OCI-LY1 (cell line): Measurements from ENCODE around the gene BMP8B.
"Not testable (repeated sequence)": the region's sequence is repeated elsewhere in the genome, so short reads cannot be mapped to it uniquely, and the experiment has no call there.

Source experiments
- H2AFZ ChIP-seq: fragments of 200-600 bp; sonication (generic), shearing (Covaris generic); 2 replicates; pipeline ENCODE4 v1.6.0; 2014; ENCODE audit warnings: antibody characterized with exemption, mild to moderate bottlenecking, low read length
- H3F3A ChIP-seq: fragments of 200-600 bp; sonication (generic), shearing (Covaris generic); 2 replicates; pipeline ENCODE4 v1.6.0; 2014; ENCODE audit warnings: mild to moderate bottlenecking, antibody characterized with exemption, low read length, moderate library complexity; ENCODE audit not compliant: insufficient read depth
- H3K27ac ChIP-seq: fragments of 200-600 bp; sonication (generic); 2 replicates; pipeline ENCODE4 v1.5.1; 2014; ENCODE audit warnings: low read length, mixed run types, mild to moderate bottlenecking, low read depth; ENCODE audit not compliant: poor library complexity, severe bottlenecking
- H3K27me3 ChIP-seq: fragments of 200-600 bp; sonication (generic); 2 replicates; pipeline ENCODE4 v1.6.0; 2014; ENCODE audit warnings: antibody characterized with exemption, mild to moderate bottlenecking, low read length, moderate library complexity; ENCODE audit not compliant: insufficient read depth
- H3K36me3 ChIP-seq: fragments of 200-600 bp; sonication (generic); 2 replicates; pipeline ENCODE4 v1.6.1; 2014; ENCODE audit warnings: mild to moderate bottlenecking, antibody characterized with exemption, low read length, moderate library complexity, mixed read lengths; ENCODE audit not compliant: insufficient read depth
- H3K4me1 ChIP-seq: fragments of 200-600 bp; sonication (generic); 2 replicates; pipeline ENCODE4 v1.5.1; 2014; ENCODE audit warnings: mild to moderate bottlenecking, low read length, moderate library complexity; ENCODE audit not compliant: insufficient read depth, severe bottlenecking
- H3K4me2 ChIP-seq: fragments of 200-600 bp; sonication (generic), shearing (Covaris generic); 2 replicates; pipeline ENCODE4 v1.6.1; 2014; ENCODE audit warnings: low read length
- H3K4me3 ChIP-seq: fragments of 200-600 bp; sonication (generic); 2 replicates; pipeline ENCODE4 v1.5.1; 2014; ENCODE audit warnings: low read length, low read depth, mild to moderate bottlenecking, mixed read lengths; ENCODE audit not compliant: poor library complexity, severe bottlenecking
- H3K79me2 ChIP-seq: fragments of 200-600 bp; shearing (Covaris generic); 2 replicates; pipeline ENCODE4 v1.6.1; 2016; ENCODE audit warnings: mixed run types, low read length, mixed read lengths; ENCODE audit not compliant: insufficient read depth
- H3K9ac ChIP-seq: fragments of 200-600 bp; sonication (generic), shearing (Covaris generic); 2 replicates; pipeline ENCODE4 v1.6.1; 2014; ENCODE audit warnings: mild to moderate bottlenecking, low read length, mixed read lengths
- H3K9me2 ChIP-seq: fragments of 200-600 bp; sonication (generic), shearing (Covaris generic); 2 replicates; pipeline ENCODE4 v1.6.1; 2014; ENCODE audit warnings: low read depth, mild to moderate bottlenecking, low read length, mixed read lengths
- H3K9me3 ChIP-seq: fragments of 200-600 bp; shearing (Covaris generic); 2 replicates; pipeline ENCODE4 v1.6.1; 2014; ENCODE audit warnings: low read length, mixed read lengths
- H4K20me1 ChIP-seq: fragments of 200-600 bp; sonication (generic), shearing (Covaris generic); 2 replicates; pipeline ENCODE4 v1.6.0; 2016; ENCODE audit warnings: mild to moderate bottlenecking, low read length; ENCODE audit not compliant: insufficient read depth
- EZH2 ChIP-seq: fragments of 200-600 bp; sonication (generic), shearing (Covaris generic); IDR thresholded peaks from 2 replicates; pipeline ENCODE4 v1.8.0; 2017; ENCODE audit warnings: borderline replicate concordance, mixed run types, mild to moderate bottlenecking, antibody characterized with exemption, low read length, moderate library complexity, mixed read lengths
- TF ChIP-seq, protein P1 (sequence below): fragments of 200-600 bp; sonication (generic), shearing (Covaris generic); IDR thresholded peaks from 2 replicates; pipeline ENCODE4 v1.5.1; 2017; ENCODE audit warnings: mild to moderate bottlenecking, antibody characterized with exemption, low read length, moderate library complexity, mixed read lengths

BMP8B gene

DNA sequence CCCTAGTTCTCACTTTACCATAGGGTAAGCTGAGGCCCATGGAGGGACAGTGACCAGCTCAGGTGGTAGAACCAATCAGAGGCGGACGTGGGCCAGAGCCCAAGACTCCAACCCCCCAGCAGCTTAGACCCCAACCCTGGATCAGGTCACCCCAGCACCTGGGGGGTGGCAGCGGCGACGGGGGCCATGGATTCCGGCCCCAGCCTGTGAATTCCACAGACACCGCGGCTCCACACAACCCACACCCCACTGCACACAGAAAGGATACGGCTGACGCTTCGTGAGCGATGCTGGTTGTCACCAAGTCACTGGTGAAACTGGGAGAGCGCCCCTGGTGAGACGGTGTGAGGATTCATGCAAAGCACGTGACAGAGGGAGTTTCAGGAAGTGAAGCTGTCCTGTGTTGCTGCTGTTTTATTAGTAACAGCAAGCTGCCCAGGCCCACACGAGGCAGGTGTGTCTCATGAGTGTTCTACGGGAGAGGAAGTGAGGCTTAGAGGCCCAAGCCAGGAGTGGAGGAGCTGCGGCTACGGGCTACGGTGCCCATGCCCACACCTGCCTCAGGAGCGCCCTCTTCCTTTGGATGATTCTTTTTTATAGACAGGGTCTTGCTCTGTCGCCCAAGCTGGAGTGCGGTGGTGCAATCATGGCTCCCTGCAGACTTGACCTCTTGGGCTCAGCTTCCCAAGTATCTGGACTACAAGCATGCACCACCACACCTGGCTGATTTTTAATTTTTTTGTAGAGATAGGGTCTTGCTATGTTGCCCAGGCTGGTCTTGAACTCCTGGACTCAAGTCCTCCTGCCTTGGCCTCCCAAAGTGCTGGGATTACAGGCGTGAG, 28.6 kb upstream of the BMP8B start:
- peak overlapping the region; percentile 24; the same call in 1 of the 2 replicates for H3K9ac ChIP-seq
- H2AFZ ChIP-seq, H3F3A ChIP-seq, H3K4me1 ChIP-seq, H3K9me3 ChIP-seq, H3K9me2 ChIP-seq, H3K27me3 ChIP-seq, H4K20me1 ChIP-seq, H3K79me2 ChIP-seq, H3K36me3 ChIP-seq: not testable (repeated sequence)
- H3K4me3 ChIP-seq = peak overlapping the region; percentile 42
- H3K4me2 ChIP-seq = peak overlapping the region; percentile 56
- TF ChIP-seq, protein P1, sequence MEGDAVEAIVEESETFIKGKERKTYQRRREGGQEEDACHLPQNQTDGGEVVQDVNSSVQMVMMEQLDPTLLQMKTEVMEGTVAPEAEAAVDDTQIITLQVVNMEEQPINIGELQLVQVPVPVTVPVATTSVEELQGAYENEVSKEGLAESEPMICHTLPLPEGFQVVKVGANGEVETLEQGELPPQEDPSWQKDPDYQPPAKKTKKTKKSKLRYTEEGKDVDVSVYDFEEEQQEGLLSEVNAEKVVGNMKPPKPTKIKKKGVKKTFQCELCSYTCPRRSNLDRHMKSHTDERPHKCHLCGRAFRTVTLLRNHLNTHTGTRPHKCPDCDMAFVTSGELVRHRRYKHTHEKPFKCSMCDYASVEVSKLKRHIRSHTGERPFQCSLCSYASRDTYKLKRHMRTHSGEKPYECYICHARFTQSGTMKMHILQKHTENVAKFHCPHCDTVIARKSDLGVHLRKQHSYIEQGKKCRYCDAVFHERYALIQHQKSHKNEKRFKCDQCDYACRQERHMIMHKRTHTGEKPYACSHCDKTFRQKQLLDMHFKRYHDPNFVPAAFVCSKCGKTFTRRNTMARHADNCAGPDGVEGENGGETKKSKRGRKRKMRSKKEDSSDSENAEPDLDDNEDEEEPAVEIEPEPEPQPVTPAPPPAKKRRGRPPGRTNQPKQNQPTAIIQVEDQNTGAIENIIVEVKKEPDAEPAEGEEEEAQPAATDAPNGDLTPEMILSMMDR = peak; percentile 58
- H3K27ac ChIP-seq = peak overlapping the region; percentile 43

- Histone ChIP-seq H3K9ac (no peak overlapping the region; the same call in 1 of the 2 replicates), H3F3A (no peaks in the 10 kb centered on the region), H3K79me2 (no peaks in the 10 kb centered on the region), H3K4me3 (peak overlapping the region; percentile 42), H2AFZ (no peak overlapping the region), H3K9me2 (no peaks in the 10 kb centered on the region), H3K4me1 (peaks cover 6% of the 10 kb centered on the region), H3K27me3 (no peaks in the 10 kb centered on the region), H3K36me3 (no peaks in the 10 kb centered on the region), H4K20me1 (no peaks in the 10 kb centered on the region), H3K9me3 (no peaks in the 10 kb centered on the region), H3K27ac (peak overlapping the region; percentile 43), H3K4me2 (peak overlapping the region; percentile 56)
- TF ChIP-seq, protein P1 = peak; percentile 76
- no peak for TF ChIP-seq EZH2
Measured at GRCh38 chr1:39816415-39817090, 27.9 kb upstream of the BMP8B start.

DNA sequence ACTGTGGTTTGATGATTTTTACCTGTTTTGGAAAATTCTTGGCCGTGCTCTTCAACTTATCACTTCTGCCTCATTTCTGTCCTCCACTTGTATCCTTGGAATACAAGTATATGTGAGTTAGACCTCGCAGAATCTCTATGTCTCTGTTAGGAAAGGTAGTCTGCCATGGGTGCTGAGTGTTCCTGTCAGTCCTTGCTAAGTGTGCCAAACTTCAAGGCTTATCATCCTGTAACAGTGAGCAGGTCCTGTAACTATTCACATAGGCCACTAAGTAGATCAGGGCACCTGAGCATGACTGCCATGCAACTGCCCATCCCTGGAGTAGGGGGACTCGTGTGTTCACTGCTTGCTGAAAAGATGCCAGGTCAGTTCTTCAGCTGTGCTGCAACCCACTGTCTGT, 24.2 kb upstream of the BMP8B start:
- no peaks in the 10 kb centered on the region for H3K79me2 ChIP-seq
- H3K4me1 ChIP-seq = peaks cover 6% of the 10 kb centered on the region
- H3K9me2 ChIP-seq = no peaks in the 10 kb centered on the region
- H3K27ac ChIP-seq = no peak overlapping the region
- no peaks in the 10 kb centered on the region for H3K27me3 ChIP-seq
- no peaks in the 10 kb centered on the region for H4K20me1 ChIP-seq
- H3K4me3 ChIP-seq = no peak overlapping the region
- H3K36me3 ChIP-seq = no peaks in the 10 kb centered on the region; the same call in 1 of the 2 replicates
- no peak overlapping the region for H2AFZ ChIP-seq
- no peaks in the 10 kb centered on the region for H3F3A ChIP-seq
- no peak for TF ChIP-seq EZH2
- TF ChIP-seq, protein P1 = no peak
- no peak overlapping the region for H3K4me2 ChIP-seq
- H3K9ac ChIP-seq = no peak overlapping the region
- no peaks in the 10 kb centered on the region for H3K9me3 ChIP-seq
